ENCODE data around the gene MRRF.

GRCh38 chr9:122371846-122372245 is 107.2 kb downstream of the MRRF start:
- no peak for TF ChIP-seq CTCF (optimal IDR thresholded peaks at IDR 0.05 in 1 of 3, IDR thresholded peaks at IDR 0.05 in 1 of 3, conservative IDR thresholded peaks at IDR 0.05 in 1 of 3; ENCODE audit: extremely low read depth in 1 of 3, insufficient read depth in 2 of 3, low read length in 3 of 3)
- no peak for TF ChIP-seq EZH2 (IDR thresholded peaks at IDR 0.05; ENCODE audit: low read length)

All from keratinocyte (primary cell).